HCT116 (cell line): ENCODE data around the gene USP3. TPM values are rescaled to one million over a fixed set of nuclear protein-coding genes. Genes with fewer than 3 reads are reported as not detected.

Experiments used
- ATAC-seq: fragments of 200-7000 bp; cut with Tn5 transposase; 2 replicates; pipeline ENCODE4 v1.9.1; 2020; ENCODE audit warnings: mild to moderate bottlenecking, moderate library complexity
- BruUV-seq: library from RNA; stranded (reverse); fragments of 400-500 nt; replicated peaks from 2 replicates; lab custom pipeline; 2021; lab: Mats Ljungman, UMichigan
- CTCF ChIA-PET: fragments of 300-600 bp; sonication (Branson Sonifier 250); formaldehyde crosslinking; loops from one replicate; lab custom pipeline; 2021; ENCODE audit warnings: antibody characterized with exemption; lab: Charles Lee
- POLR2A ChIA-PET: fragments of 300-600, 350-600 bp; sonication (Branson Sonifier 250); formaldehyde crosslinking; loops from one replicate; lab custom pipeline; 2021; ENCODE audit warnings: antibody characterized with exemption; lab: Charles Lee
- RAD21 ChIA-PET, 2 experiments: fragments of 300-600 bp; sonication (Branson Sonifier 250); formaldehyde crosslinking; loops; one replicate each; lab custom pipeline; 2023; ENCODE audit warnings: low total read pairs in 2 of 2; ENCODE audit not compliant: uncharacterized antibody in 2 of 2, unreplicated experiment in 2 of 2, low non-redundant PET in 1 of 2; lab: Charles Lee
- DNase-seq: peaks from one replicate; pipeline ENCODE4 v3.0.0-alpha.2; 2010; ENCODE audit warnings: low read depth, low spot score
- H2AFZ ChIP-seq: fragments of 200-600 bp; shearing (Covaris generic), sonication (generic); 2 replicates; pipeline ENCODE4 v1.6.1; 2017; ENCODE audit warnings: low read depth, mixed run types, mixed read lengths, antibody characterized with exemption, low read length; ENCODE audit not compliant: poor library complexity, severe bottlenecking
- H3K27ac ChIP-seq: 2 replicates; pipeline ENCODE4 v1.5.1; 2012; ENCODE audit warnings: low read depth, low read length
- H3K27me3 ChIP-seq: fragments of 200-600 bp; sonication (generic); 2 replicates; pipeline ENCODE4 v1.6.1; 2016; ENCODE audit warnings: mixed run types, low read length, mixed read lengths; ENCODE audit not compliant: insufficient read depth
- H3K36me3 ChIP-seq, 2 experiments: fragments of 200-500 bp in 1 of 2; fragments of 200-600 bp in 1 of 2; sonication (Bioruptor generic) in 1 of 2; sonication (generic) in 1 of 2; 2 replicates each; pipeline versions ENCODE4 v1.5.1 to v1.6.1; 2014 to 2016; ENCODE audit warnings: low read length in 2 of 2, inconsistent platforms in 1 of 2, mixed read lengths in 1 of 2, mixed run types in 1 of 2; ENCODE audit not compliant: insufficient read depth in 2 of 2, control insufficient read depth in 1 of 2
- H3K4me1 ChIP-seq, 2 experiments: fragments of 200-600 bp in 1 of 2; sonication (generic) in 1 of 2; 2 replicates each; pipeline versions ENCODE4 v1.5.1 to v1.6.1; 2012 to 2017; ENCODE audit warnings: low read length in 2 of 2, inconsistent platforms in 1 of 2, mild to moderate bottlenecking in 1 of 2, mixed read lengths in 1 of 2, mixed run types in 1 of 2, moderate library complexity in 1 of 2; ENCODE audit not compliant: insufficient read depth in 2 of 2, control insufficient read depth in 1 of 2
- H3K4me2 ChIP-seq: fragments of 200-600 bp; sonication (generic); 2 replicates; pipeline ENCODE4 v1.6.1; 2017; ENCODE audit warnings: mixed run types, low read length, mixed read lengths
- H3K4me3 ChIP-seq, 2 experiments: fragments of 200-600 bp in 1 of 2; sonication (generic) in 1 of 2; replicated peaks in 1 of 2; 2 replicates each; pipeline ENCODE4 v1.5.1; 2011 to 2016; ENCODE audit warnings: low read length in 2 of 2, control low read depth in 1 of 2, low read depth in 1 of 2, mild to moderate bottlenecking in 1 of 2, mixed read lengths in 1 of 2, mixed run types in 1 of 2
- H3K79me2 ChIP-seq: fragments of 200-600 bp; sonication (generic); 2 replicates; pipeline ENCODE4 v1.6.1; 2017; ENCODE audit warnings: mild to moderate bottlenecking, mixed run types, low read length, moderate library complexity, mixed read lengths; ENCODE audit not compliant: insufficient read depth
- H3K9ac ChIP-seq: fragments of 200-600 bp; sonication (generic); 2 replicates; pipeline ENCODE4 v1.6.1; 2016; ENCODE audit warnings: low read length, mixed read lengths
- H3K9me2 ChIP-seq: fragments of 200-600 bp; sonication (generic), shearing (Covaris generic); 2 replicates; pipeline ENCODE4 v1.6.1; 2017; ENCODE audit warnings: mixed run types, mild to moderate bottlenecking, moderate library complexity; ENCODE audit not compliant: insufficient read depth
- H3K9me3 ChIP-seq, 2 experiments: fragments of 200-500 bp in 1 of 2; fragments of 200-600 bp in 1 of 2; sonication (Bioruptor generic) in 1 of 2; sonication (generic) in 1 of 2; 2 replicates each; pipeline ENCODE4 v1.6.1; 2014 to 2017; ENCODE audit warnings: low read length in 2 of 2, mixed read lengths in 2 of 2, inconsistent platforms in 1 of 2, low read depth in 1 of 2, mild to moderate bottlenecking in 1 of 2, mixed run types in 1 of 2, moderate library complexity in 1 of 2; ENCODE audit not compliant: control insufficient read depth in 1 of 2, insufficient read depth in 1 of 2
- H4K20me1 ChIP-seq: fragments of 200-600 bp; sonication (generic), shearing (Covaris generic); 2 replicates; pipeline ENCODE4 v1.6.1; 2017; ENCODE audit warnings: mixed run types, mild to moderate bottlenecking, moderate library complexity; ENCODE audit not compliant: insufficient read depth
- ATF3 ChIP-seq: IDR thresholded peaks from 2 replicates; pipeline ENCODE4 v1.6.1; 2012
- CBX3 ChIP-seq: IDR thresholded peaks from 2 replicates; pipeline ENCODE4 v1.6.1; 2012; ENCODE audit warnings: low read depth
- ELF1 ChIP-seq: IDR thresholded peaks from 2 replicates; pipeline ENCODE4 v1.6.1; 2012; ENCODE audit warnings: low read depth, borderline replicate concordance
- EZH2phosphoT487 ChIP-seq: fragments of 200-600 bp; IDR thresholded peaks from 2 replicates; pipeline ENCODE4 v1.6.1; 2018; ENCODE audit warnings: antibody characterized with exemption, borderline replicate concordance
- FOSL1 ChIP-seq: IDR thresholded peaks from 2 replicates; pipeline ENCODE4 v1.6.1; 2012; ENCODE audit warnings: low read depth
- JUND ChIP-seq: IDR thresholded peaks from 2 replicates; pipeline ENCODE4 v1.6.1; 2012
- MAX ChIP-seq: IDR thresholded peaks from 2 replicates; pipeline ENCODE4 v1.6.1; 2012
- SP1 ChIP-seq: IDR thresholded peaks from 2 replicates; pipeline ENCODE4 v1.6.1; 2012; ENCODE audit warnings: low read depth
- TCF7L2 ChIP-seq: IDR thresholded peaks from 2 replicates; pipeline ENCODE4 v1.7.0; 2011; ENCODE audit warnings: borderline replicate concordance, inconsistent platforms; ENCODE audit not compliant: insufficient read depth, insufficient read length; ENCODE audit errors: extremely low read depth
- YY1 ChIP-seq: IDR thresholded peaks from 2 replicates; pipeline ENCODE4 v1.6.1; 2011; ENCODE audit warnings: low read length, low read depth, moderate library complexity, mild to moderate bottlenecking; ENCODE audit not compliant: insufficient replicate concordance; ENCODE audit errors: extremely low read depth
- ZFX ChIP-seq: fragments of 450-650 bp; IDR thresholded peaks from 2 replicates; pipeline ENCODE4 v1.6.1; 2017
- ZNF274 ChIP-seq: fragments of 200-500 bp; sonication (Bioruptor generic); IDR thresholded peaks from 2 replicates; pipeline ENCODE4 v1.6.1; 2014; ENCODE audit warnings: mild to moderate bottlenecking, low read depth, low read length, inconsistent platforms
- intact Hi-C: fragments of 100-400 bp; cut with micrococcal nuclease; formaldehyde crosslinking; loops from 2 replicates; pipeline ENCODE4 v1.10.0; 2022
- total RNA-seq: library from RNA; stranded (reverse); gene quantifications from one replicate; pipeline ENCODE4 v1.2.1, GENCODE V29; 2021; ENCODE audit not compliant: unreplicated experiment
- TF ChIP-seq, protein P1 (sequence below), 3 experiments: fragments of 200-600 bp in 1 of 3; sonication (generic) in 1 of 3; IDR thresholded peaks in 2 of 3; conservative IDR thresholded peaks in 1 of 3; 2 replicates each; pipeline ENCODE4 v1.5.1; 2012 to 2017; ENCODE audit warnings: low read depth in 2 of 3, low read length in 2 of 3, antibody characterized with exemption in 1 of 3, borderline replicate concordance in 1 of 3, control low read depth in 1 of 3, mild to moderate bottlenecking in 1 of 3, mixed read lengths in 1 of 3, mixed run types in 1 of 3, moderate library complexity in 1 of 3; ENCODE audit not compliant: insufficient read depth in 1 of 3

The USP3 gene
- total RNA-seq, 1 experiment from 2014 or later, result 61.6 TPM

GRCh38 chr15:63564093-63564492, 59.7 kb downstream of the USP3 start:
- Histone ChIP-seq H2AFZ (no peak overlapping the region), H3K9ac (no peak overlapping the region), H3K4me3 (no peak overlapping the region), H3K27ac (no peak overlapping the region), H3K36me3 (peaks cover 15 to 19% of the 10 kb centered on the region in 2 experiments; a peak in 1 of 4 replicates), H3K79me2 (no peaks in the 10 kb centered on the region), H3K27me3 (no peaks in the 10 kb centered on the region), H3K9me3 (no peaks in the 10 kb centered on the region), H3K9me2 (no peaks in the 10 kb centered on the region), H3K4me2 (no peak overlapping the region), H4K20me1 (no peaks in the 10 kb centered on the region), H3K4me1 (no peaks in the 10 kb centered on the region)
- DNase-seq (no peak), ATAC-seq (no peak)
- intact Hi-C loops, result no loop called here
- ChIA-PET RAD21 (no interaction called here), POLR2A (no interaction called here), CTCF (no interaction called here)
- BruUV-seq, result no TSS peak
- TF ChIP-seq ATF3 (no peak), MAX (no peak), JUND (no peak), ELF1 (no peak), SP1 (no peak), YY1 (no peak), EZH2phosphoT487 (no peak), ZNF274 (no peak), CBX3 (no peak), ZFX (no peak), TCF7L2 (no peak), FOSL1 (no peak)
- TF ChIP-seq, protein P1, sequence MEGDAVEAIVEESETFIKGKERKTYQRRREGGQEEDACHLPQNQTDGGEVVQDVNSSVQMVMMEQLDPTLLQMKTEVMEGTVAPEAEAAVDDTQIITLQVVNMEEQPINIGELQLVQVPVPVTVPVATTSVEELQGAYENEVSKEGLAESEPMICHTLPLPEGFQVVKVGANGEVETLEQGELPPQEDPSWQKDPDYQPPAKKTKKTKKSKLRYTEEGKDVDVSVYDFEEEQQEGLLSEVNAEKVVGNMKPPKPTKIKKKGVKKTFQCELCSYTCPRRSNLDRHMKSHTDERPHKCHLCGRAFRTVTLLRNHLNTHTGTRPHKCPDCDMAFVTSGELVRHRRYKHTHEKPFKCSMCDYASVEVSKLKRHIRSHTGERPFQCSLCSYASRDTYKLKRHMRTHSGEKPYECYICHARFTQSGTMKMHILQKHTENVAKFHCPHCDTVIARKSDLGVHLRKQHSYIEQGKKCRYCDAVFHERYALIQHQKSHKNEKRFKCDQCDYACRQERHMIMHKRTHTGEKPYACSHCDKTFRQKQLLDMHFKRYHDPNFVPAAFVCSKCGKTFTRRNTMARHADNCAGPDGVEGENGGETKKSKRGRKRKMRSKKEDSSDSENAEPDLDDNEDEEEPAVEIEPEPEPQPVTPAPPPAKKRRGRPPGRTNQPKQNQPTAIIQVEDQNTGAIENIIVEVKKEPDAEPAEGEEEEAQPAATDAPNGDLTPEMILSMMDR (IDR thresholded peaks at IDR 0.05 in 2 of 3, conservative IDR thresholded peaks at IDR 0.05 in 1 of 3; ENCODE audit: borderline replicate concordance in 1 of 3, insufficient read depth in 1 of 3, low read depth in 2 of 3, low read length in 2 of 3), result no peak
